ENCODE data around the gene LDB3.

The LDB3 gene

DNA sequence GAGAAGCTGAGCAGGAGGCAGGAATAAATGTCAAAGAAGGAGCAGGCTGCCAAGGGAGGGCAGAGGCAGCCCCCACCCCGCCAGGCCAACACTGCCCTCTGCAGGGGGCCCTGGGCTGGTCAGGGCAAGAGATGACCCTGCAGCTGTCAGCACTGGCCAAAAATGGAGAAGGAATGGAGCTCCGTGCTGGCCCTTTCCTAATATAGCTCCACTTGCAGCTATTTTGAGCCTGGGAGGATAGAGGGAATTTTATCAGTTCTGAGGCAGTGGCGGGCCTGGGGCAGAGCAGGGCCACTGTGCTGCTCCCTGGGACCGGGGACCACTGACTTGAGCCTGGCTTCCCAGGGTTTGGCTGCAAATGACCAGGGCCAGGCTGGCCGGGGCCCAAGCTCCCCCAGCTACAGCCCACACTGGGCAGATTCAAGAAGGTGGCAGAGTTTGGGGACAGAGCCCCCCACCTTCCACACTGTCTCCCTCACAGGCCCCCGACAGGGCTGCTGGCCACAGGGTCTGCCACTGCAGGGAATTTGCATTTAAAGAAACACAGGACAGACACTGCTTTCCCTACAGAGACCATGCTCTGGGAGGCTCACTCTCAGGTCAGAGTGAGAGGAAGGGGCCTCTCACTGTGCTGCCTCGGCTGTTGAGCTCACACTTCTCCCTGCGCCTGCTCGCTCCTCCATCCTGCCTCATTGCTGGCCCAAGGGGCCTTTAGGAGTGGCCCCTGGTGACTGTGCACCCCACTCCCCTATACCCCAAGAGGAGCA lies 16.2 kb downstream of the LDB3 start:
- Histone ChIP-seq H3K9ac (no peak overlapping the region), H3K27me3 (no peaks in the 10 kb centered on the region)
- no peak for TF ChIP-seq Cebpa-rat (IDR thresholded peaks at IDR 0.05)

DNA sequence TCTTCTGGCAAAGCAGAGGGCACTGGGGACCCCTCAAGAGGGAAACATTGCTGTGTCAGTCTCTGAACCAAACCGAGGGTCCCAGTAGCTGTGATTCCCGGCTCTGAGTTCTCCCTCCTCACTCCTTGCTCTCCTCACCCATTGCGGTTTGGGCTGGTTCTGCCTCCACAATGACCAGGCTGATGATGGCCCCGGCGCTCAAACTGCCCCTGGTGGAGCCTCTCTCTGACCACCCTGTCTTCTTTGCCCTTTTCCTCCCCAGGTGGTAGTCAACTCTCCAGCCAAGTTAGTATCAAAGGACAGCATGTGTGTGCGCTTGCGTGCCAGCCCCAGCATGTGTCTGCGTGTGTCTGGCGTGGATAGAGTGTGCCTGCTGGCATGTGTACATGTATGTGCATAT lies 17.1 kb downstream of the LDB3 start:
- Histone ChIP-seq H3K4me1 (peaks cover 10% of the 10 kb centered on the region), H3K27me3 (no peaks in the 10 kb centered on the region), H3K9me3 (no peaks in the 10 kb centered on the region), H3K9ac (no peak overlapping the region), H3K36me3 (no peaks in the 10 kb centered on the region), H3K4me3 (no peak overlapping the region), H3K27ac (no peak overlapping the region), H3K4me2 (no peak overlapping the region), H4K20me1 (no peaks in the 10 kb centered on the region)
- TF ChIP-seq Cebpa-rat (IDR thresholded peaks at IDR 0.05), result no peak

More for the DNA sequence above, 16.2 kb downstream of the LDB3 start:
- Histone ChIP-seq H3K4me2 (no peak overlapping the region), H4K20me1 (no peaks in the 10 kb centered on the region), H3K4me3 (no peak overlapping the region), H3K9me3 (no peaks in the 10 kb centered on the region), H3K36me3 (no peaks in the 10 kb centered on the region), H3K4me1 (peaks cover 19% of the 10 kb centered on the region), H3K27ac (no peak overlapping the region)

DNA sequence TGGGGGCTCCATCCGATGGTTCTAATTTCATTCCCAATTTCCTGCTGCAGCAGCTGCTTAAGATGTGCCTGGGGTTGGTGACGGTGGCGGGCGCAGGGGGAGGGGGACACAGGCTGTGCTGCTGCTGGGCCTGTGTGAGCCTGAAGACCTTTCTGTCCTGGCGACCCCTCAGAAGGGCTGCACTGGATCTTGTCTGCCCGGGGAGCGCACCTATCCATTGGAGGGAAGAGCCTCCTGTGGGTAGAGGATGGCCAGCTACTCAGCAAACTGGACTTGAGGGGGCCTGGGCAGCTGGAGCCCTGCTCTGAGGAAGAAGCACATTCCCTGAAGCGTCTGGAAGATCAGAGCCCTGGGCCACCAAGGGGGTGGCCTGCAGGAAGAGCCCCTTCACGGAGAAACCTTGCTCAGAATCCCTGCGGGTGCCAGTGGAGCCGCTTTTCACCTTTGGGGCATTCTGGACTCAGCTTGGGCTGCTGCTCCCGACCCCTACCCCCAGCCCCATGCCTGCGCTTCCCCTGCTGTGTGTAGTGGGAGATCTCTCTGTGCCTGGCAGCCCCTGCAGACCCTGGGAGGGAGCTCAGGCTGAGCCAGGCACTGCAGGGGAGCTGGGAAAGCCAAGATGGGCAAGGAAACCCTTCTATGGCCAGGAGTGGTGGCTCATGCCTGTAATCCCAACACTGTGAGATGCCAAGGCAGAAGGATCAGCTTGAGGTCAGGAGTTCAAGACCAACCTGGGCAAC lies 17.8 kb downstream of the LDB3 start:
- Histone ChIP-seq H3K9me3 (no peaks in the 10 kb centered on the region), H3K4me1 (peaks cover 3% of the 10 kb centered on the region; the same call in 1 of the 2 replicates), H3K4me2 (no peak overlapping the region), H3K27me3 (no peaks in the 10 kb centered on the region), H3K36me3 (no peaks in the 10 kb centered on the region), H4K20me1 (no peaks in the 10 kb centered on the region), H3K4me3 (no peak overlapping the region), H3K9ac (no peak overlapping the region), H3K27ac (no peak overlapping the region)
- no peak for TF ChIP-seq Cebpa-rat (IDR thresholded peaks at IDR 0.05)

DNA sequence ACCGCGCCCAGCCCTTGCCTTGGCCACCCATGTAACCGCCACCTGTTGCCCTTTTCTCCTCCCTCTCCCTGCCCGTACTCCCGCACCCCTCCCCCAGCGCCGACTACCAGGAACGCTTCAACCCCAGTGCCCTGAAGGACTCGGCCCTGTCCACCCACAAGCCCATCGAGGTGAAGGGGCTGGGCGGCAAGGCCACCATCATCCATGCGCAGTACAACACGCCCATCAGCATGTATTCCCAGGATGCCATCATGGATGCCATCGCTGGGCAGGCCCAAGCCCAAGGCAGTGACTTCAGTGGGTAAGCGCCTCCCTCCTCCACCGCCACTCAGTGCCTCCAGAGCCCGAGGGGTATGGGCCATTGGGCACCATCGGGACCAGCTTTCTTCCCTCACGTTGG lies 18.7 kb downstream of the LDB3 start:
- no peaks in the 10 kb centered on the region for H4K20me1 ChIP-seq
- no peaks in the 10 kb centered on the region for H3K36me3 ChIP-seq
- H3K27ac ChIP-seq, result no peak overlapping the region
- H3K4me3 ChIP-seq, result no peak overlapping the region
- H3K4me2 ChIP-seq, result no peak overlapping the region
- no peak overlapping the region for H3K9ac ChIP-seq
- no peak for TF ChIP-seq Cebpa-rat (IDR thresholded peaks at IDR 0.05)
- no peaks in the 10 kb centered on the region for H3K27me3 ChIP-seq
- no peaks in the 10 kb centered on the region for H3K4me1 ChIP-seq
- H3K9me3 ChIP-seq, result no peaks in the 10 kb centered on the region

DNA sequence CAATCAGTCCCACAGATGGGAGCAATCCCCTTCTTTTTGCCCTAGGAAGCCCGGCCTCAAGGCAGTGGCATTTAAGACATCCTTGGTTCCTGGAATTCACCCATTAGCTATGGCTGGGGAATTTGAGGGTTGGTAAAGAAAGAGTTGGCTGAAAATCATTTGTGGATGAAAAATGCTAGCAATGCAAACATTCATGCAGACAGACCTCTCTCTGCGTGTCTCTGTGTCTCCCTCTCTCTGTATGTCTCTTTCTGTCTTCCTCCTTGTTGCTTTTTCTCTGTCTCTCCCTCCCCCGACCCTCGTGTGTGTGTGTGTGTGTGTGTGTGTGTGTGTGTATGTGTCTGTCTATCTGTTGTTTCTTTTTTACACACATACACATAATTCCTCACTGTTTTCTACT lies 19.4 kb downstream of the LDB3 start:
- no peak for TF ChIP-seq Cebpa-rat (IDR thresholded peaks at IDR 0.05)
- Histone ChIP-seq H3K36me3 (no peaks in the 10 kb centered on the region), H3K4me3 (no peak overlapping the region), H3K4me2 (no peak overlapping the region), H3K9ac (no peak overlapping the region), H4K20me1 (no peaks in the 10 kb centered on the region), H3K9me3 (no peaks in the 10 kb centered on the region), H3K27ac (no peak overlapping the region), H3K27me3 (no peaks in the 10 kb centered on the region), H3K4me1 (no peaks in the 10 kb centered on the region)

DNA sequence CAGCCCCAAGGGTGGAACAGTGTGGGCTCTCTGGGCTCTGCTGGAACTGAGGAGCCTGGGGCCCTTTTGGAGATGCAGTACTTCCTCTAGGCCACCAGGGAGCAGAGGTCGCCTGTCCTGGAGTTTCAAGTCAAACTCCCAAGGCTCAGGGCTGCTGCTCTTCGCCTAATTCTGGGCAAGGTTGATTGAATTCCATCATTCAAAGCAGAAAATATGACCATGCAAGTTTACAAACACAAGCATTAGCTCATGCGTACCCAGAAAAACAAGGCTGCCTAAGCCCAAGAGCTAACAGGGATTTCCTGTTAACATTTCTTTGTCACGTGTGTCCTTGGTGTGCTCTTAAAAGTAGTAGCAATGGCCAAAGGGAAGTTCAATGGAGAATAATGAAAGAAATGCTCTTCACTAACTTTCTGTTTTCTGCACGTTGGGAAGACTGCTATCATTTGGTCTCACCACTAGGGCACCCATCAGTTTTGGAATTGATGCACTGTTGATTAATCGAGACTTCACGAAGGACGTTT lies 20.1 kb downstream of the LDB3 start:
- Histone ChIP-seq H3K27me3 (no peaks in the 10 kb centered on the region), H3K9me3 (no peaks in the 10 kb centered on the region), H4K20me1 (no peaks in the 10 kb centered on the region), H3K36me3 (no peaks in the 10 kb centered on the region), H3K4me3 (no peak overlapping the region), H3K4me2 (no peak overlapping the region), H3K4me1 (no peaks in the 10 kb centered on the region), H3K9ac (no peak overlapping the region), H3K27ac (no peak overlapping the region)
- no peak for TF ChIP-seq Cebpa-rat (IDR thresholded peaks at IDR 0.05)

DNA sequence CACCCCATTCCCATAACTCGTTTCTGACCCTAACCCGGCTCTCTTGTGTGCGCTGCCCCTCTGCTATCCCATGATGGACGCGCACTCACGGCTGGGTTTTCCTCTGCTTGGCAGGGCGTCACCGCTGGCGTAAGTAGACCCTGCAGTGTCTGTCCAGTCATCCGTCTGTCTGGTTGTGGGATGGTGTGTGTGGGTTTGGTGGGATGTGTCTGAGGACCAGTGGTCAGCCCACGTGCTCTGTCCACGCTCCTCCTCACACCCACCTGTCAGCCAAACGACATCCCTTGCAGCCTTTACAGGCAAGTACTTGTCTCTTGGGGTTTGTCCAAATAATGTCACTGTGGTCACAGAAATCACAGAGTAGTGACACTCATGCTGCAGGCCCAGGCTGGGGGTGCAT lies 20.8 kb downstream of the LDB3 start:
- Histone ChIP-seq H3K4me1 (no peaks in the 10 kb centered on the region), H4K20me1 (no peaks in the 10 kb centered on the region), H3K4me3 (no peak overlapping the region), H3K36me3 (no peaks in the 10 kb centered on the region), H3K27me3 (no peaks in the 10 kb centered on the region), H3K9ac (no peak overlapping the region), H3K4me2 (no peak overlapping the region), H3K27ac (no peak overlapping the region), H3K9me3 (no peaks in the 10 kb centered on the region)
- TF ChIP-seq Cebpa-rat (IDR thresholded peaks at IDR 0.05), result no peak

DNA sequence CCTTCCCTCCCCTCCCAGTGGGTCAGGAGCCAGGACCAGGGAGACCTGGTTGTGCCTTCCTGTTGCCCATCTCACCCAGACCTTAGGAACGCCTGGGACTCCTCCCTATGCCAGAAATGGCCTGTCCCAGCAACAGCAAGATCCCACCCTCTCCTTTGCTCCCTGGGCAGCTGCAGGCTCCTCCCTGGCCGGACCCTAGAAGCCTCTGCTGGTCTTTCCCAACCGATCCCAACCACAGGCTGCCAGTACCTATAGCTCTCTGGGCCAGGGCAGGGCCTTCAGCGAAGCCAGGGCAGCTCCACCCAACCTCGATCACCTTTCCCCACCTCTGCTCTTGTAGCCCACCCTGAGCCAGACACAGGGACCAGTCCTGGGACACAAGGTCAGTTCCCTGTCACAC lies 21.9 kb downstream of the LDB3 start:
- Histone ChIP-seq H3K9me3 (no peaks in the 10 kb centered on the region), H3K4me1 (no peaks in the 10 kb centered on the region), H3K4me3 (no peak overlapping the region), H3K9ac (no peak overlapping the region), H3K27ac (no peak overlapping the region), H4K20me1 (no peaks in the 10 kb centered on the region), H3K36me3 (no peaks in the 10 kb centered on the region), H3K4me2 (no peak overlapping the region), H3K27me3 (no peaks in the 10 kb centered on the region)
- TF ChIP-seq Cebpa-rat (IDR thresholded peaks at IDR 0.05), result no peak

DNA sequence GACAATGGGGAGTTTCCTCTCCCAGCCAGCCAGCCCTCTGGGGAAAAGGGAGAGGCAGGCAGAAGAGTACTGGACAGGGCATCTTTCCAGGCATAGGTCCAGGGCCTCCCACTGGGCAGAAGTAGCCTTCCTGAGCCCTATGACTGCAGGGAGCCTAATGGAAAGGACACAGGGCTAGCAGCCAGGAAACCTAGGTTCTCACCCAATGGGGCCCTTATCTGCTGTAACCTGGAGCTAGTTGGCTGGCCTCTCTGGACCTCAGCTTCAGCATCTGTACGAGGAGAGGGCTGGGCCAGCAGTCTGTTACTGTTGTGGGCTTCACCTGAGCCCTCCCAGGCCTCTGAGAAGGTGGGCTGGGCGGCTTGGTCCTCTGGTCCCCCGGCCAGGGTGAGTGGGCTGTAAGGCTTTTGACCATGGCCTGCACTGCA lies 22.4 kb downstream of the LDB3 start:
- no peak overlapping the region for H3K4me2 ChIP-seq
- no peaks in the 10 kb centered on the region for H3K27me3 ChIP-seq
- H3K27ac ChIP-seq, result no peak overlapping the region
- no peaks in the 10 kb centered on the region for H3K9me3 ChIP-seq
- H3K36me3 ChIP-seq, result no peaks in the 10 kb centered on the region
- TF ChIP-seq Cebpa-rat (IDR thresholded peaks at IDR 0.05), result no peak
- no peak overlapping the region for H3K4me3 ChIP-seq
- H3K4me1 ChIP-seq, result no peaks in the 10 kb centered on the region
- H3K9ac ChIP-seq, result no peak overlapping the region
- no peaks in the 10 kb centered on the region for H4K20me1 ChIP-seq

DNA sequence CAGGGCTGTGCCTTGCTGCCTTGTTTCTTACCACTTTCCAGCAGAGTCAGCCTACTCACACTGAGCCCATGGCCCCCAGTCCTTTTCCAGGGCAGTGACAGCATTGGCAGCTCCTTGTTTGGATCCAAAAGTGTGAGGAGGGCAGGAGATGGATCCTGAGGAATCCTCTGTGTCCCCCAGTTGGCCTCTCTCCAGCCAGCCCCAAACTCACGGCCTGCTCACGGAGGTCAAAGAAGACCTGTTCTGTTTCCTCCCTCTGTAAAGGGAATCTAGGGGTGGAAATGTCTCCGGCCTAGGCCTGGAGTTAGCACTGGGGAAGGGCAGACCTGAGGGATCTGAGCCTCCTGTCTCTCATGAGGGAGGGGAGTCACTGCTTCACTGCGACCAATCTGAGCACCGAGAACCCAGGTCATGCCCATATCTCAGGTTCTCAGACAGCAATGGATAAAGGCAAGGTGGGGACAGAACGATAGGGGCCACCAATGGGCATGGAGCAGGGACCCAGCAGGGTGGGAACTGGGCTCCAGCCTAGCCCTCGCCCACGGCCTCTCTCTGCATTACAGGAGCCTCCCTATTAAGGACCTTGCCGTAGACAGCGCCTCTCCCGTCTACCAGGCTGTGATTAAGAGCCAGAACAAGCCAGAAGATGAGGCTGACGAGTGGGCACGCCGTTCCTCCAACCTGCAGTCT lies 23.2 kb downstream of the LDB3 start:
- Histone ChIP-seq H3K4me1 (no peaks in the 10 kb centered on the region), H3K27ac (no peak overlapping the region), H3K36me3 (no peaks in the 10 kb centered on the region), H3K4me2 (no peak overlapping the region), H3K9me3 (no peaks in the 10 kb centered on the region), H3K4me3 (no peak overlapping the region), H3K27me3 (no peaks in the 10 kb centered on the region), H4K20me1 (no peaks in the 10 kb centered on the region), H3K9ac (no peak overlapping the region)
- TF ChIP-seq Cebpa-rat (IDR thresholded peaks at IDR 0.05), result no peak

All from BLaER1 (cell line).